D721Med (cell line): ENCODE measurements around the gene CD300C.

Source experiments
- DNase-seq: peaks from one replicate; pipeline ENCODE4 v3.0.0; 2011; ENCODE audit warnings: low spot score; ENCODE audit not compliant: insufficient read length
- FAIRE-seq: peaks from 2 replicates; lab custom pipeline; 2011; peaks lifted over from hg19 to GRCh38; lab: Jason Lieb, UNC
- TF ChIP-seq, protein P1 (sequence below): IDR thresholded peaks from 2 replicates; pipeline ENCODE4 v1.5.1; 2012; ENCODE audit warnings: mild to moderate bottlenecking, control low read depth; ENCODE audit not compliant: insufficient read depth; ENCODE audit errors: missing control alignments

Gene CD300C

DNA sequence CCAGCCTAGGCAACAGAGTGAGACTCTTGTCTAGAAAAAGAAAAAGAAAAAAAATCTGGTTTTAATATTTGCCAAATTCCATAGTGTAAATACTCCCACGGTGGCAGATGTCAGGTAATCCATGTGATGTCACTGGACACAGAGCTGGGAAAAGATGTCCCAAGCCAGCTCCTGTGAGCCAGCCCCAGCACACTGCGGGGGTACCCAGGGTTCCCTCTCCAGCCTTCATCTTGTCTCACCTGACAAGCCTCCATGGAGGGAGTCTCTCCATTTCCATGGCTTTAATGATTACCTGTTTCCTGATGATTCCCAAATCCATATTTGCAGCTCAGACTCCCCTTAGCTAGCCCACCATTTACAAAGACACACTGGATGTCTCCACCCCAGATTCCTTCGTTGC is 19.2 kb downstream of the CD300C start:
- DNase-seq (no peak), FAIRE-seq (no peak)
- TF ChIP-seq, protein P1, sequence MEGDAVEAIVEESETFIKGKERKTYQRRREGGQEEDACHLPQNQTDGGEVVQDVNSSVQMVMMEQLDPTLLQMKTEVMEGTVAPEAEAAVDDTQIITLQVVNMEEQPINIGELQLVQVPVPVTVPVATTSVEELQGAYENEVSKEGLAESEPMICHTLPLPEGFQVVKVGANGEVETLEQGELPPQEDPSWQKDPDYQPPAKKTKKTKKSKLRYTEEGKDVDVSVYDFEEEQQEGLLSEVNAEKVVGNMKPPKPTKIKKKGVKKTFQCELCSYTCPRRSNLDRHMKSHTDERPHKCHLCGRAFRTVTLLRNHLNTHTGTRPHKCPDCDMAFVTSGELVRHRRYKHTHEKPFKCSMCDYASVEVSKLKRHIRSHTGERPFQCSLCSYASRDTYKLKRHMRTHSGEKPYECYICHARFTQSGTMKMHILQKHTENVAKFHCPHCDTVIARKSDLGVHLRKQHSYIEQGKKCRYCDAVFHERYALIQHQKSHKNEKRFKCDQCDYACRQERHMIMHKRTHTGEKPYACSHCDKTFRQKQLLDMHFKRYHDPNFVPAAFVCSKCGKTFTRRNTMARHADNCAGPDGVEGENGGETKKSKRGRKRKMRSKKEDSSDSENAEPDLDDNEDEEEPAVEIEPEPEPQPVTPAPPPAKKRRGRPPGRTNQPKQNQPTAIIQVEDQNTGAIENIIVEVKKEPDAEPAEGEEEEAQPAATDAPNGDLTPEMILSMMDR = no peak

DNA sequence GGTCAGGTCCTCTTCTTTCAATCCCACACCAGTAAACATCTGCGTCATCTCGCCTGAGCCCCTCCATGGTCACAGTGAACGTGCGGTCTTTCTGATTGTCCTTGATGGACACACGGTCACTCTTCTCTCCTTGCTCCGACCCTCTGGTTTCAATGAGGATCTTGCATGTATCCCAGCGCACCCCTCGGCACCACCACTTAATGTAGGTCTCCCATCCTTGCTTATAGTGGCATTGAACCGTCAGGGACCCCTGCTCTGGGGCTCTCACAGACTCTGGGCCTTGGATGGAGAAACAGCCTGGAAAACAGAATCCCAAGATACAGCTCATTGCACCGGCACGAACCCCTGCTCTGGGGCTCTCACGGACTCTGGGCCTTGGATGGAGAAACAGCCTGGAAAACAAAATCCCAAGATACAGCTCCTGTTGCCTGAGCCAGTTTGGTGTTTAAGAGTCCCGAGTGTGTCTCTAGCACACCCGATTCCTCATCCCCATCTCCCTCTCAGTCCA is 20.1 kb downstream of the CD300C start:
- TF ChIP-seq, protein P1 = no peak
- FAIRE-seq = no peak
- no peak for DNase-seq

DNA sequence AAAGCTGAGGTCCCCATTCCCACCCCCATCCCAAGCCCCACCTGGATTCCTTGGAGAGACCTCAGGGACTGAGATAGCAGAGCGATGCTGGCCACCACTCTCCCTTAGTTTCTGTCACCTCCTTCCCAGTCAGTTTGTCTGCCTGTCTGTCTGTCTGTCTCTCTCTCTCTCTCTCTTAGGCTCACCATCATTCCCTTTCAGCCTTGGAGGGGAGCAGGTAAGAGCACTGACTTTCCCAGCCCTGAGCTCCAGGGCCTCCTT is 20.5 kb downstream of the CD300C start:
- FAIRE-seq (no peak), DNase-seq (no peak)
- TF ChIP-seq, protein P1 = no peak

DNA sequence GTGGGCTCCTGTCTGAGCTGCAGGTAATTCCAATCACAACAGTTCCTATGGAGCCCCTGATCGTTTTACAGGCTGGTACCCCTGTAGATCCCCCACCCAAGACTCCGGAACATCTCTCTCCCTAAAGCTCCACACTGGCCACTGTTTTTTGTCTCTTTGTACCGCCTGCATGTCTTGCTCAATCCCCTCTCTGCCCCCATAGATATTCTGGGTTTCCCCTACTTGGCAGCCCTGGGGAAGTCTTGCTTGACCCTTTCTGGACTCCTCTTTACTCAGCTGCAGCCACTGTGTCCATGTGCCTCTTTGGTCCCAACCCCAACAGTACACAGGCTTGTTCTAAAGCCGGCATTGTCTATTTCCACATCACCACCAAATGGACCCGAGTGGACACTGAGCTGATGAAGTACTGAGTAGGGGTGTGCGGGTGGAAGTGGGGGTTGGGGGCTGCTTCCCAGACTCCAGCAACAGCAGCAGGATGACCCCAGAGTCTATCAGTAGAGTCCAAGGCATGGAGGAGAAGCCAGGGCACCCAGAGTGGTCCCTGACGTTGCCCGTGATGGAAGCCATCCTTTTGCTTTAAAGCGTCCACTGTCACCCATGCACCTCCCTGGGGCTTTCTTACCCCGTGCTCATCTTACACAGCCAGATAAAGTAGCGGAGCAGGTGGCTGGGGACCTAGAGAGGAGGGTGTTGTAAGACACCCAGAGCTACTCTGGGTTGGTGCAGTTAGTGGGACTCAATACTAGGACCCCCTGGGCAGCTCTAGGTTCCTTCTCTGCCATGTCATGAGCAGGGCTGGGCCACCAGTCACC is 21.1 kb downstream of the CD300C start:
- DNase-seq (no peak), FAIRE-seq (no peak)
- TF ChIP-seq, protein P1 = no peak

DNA sequence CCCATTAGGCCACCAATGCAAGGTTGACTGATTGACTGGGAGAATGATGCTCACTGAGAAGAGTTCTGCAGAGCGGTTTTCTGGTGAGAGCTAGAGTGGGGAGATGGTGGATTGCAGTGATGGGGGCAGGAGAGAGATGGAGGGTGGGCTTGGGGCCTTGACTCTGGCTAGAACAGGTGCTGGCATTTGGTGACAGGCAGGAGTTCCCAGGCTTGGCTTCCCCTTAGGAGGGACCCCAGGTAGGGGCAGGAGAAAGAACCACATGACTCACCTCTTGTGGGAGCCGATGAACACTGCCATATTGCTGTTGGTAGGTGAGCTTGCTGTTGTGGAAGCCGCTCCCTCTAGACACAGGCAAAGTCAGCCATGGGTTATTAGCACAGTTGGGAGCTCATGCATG is 22.6 kb downstream of the CD300C start:
- DNase-seq (no peak), FAIRE-seq (no peak)
- TF ChIP-seq, protein P1 = no peak

DNA sequence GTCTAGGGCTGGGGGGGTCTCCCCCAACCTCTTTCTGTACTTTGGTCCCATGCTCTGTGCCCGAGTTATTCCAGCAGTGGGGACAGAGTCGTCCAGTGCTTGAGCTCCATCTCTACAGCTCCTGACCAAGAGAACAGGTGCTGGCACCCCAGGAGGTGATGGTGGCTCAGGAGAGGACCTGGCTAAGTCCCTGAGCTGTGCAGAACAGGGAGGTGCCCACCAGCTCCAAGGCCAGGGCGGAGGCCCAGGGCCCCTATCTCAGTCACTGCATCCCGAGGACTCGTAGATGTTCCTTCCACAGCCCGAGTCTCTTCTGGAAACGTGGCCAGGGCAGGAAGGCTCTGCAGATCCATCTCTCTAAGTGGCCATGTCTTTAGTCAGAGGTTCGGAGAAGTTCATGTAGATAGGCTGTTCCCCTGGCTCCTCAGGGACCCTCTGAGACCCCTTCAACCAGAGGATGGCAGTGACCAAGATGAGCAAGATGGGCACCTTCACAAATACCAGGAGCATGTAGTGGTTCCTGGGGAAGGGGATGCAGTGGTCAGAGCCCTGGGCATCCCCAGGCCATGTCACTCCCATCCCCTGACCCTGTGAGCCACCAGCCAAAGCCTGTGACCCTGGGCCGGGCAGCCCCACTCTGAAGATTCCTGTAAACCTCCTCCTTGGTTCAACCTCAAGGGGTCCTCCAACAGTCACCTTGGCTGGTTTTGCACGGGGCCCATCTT is 23.4 kb downstream of the CD300C start:
- TF ChIP-seq, protein P1 = no peak
- FAIRE-seq (no peak), DNase-seq (no peak)
